NCI-H524 (cell line): ENCODE data around the gene ACSL3.

Experiments
- DNase-seq, 2 experiments: peaks; one replicate each; lab custom pipeline; 2025; lab: John Stamatoyannopoulos, UW

The ACSL3 gene

GRCh38 chr2:222879604-222879933, 18.7 kb downstream of the ACSL3 start:
- no peak for DNase-seq

GRCh38 chr2:222882484-222882928, 21.7 kb downstream of the ACSL3 start:
- no peak for DNase-seq

GRCh38 chr2:222883420-222883819, 22.6 kb downstream of the ACSL3 start:
- DNase-seq: no peak

GRCh38 chr2:222884114-222884771, 23.4 kb downstream of the ACSL3 start:
- DNase-seq: no peak

GRCh38 chr2:222884805-222885424, 24.1 kb downstream of the ACSL3 start:
- DNase-seq: no peak

GRCh38 chr2:222887124-222887523, 26.3 kb downstream of the ACSL3 start:
- no peak for DNase-seq

- no peak for DNase-seq
These were observed 27.9 kb downstream of the ACSL3 start for GRCh38 chr2:222888716-222889115.

- DNase-seq: no peak
These were observed 31.1 kb downstream of the ACSL3 start for GRCh38 chr2:222891890-222892289.

- DNase-seq: no peak
These were observed 31.5 kb downstream of the ACSL3 start for GRCh38 chr2:222892321-222892720.

GRCh38 chr2:222892761-222893160, 31.9 kb downstream of the ACSL3 start:
- DNase-seq: no peak

GRCh38 chr2:222893716-222894115, 32.9 kb downstream of the ACSL3 start:
- no peak for DNase-seq

GRCh38 chr2:222895144-222895543, 34.3 kb downstream of the ACSL3 start:
- DNase-seq: no peak

GRCh38 chr2:222897898-222898297, 37.1 kb downstream of the ACSL3 start:
- DNase-seq: no peak

GRCh38 chr2:222899413-222900181, 38.8 kb downstream of the ACSL3 start:
- DNase-seq: no peak

GRCh38 chr2:222900354-222900753, 39.5 kb downstream of the ACSL3 start:
- no peak for DNase-seq

- DNase-seq: no peak
These were observed 41.8 kb downstream of the ACSL3 start for GRCh38 chr2:222902660-222903059.

GRCh38 chr2:222903234-222904220, 42.7 kb downstream of the ACSL3 start:
- peak in 1 of 2 experiments; percentile 56 for DNase-seq

GRCh38 chr2:222904557-222905258, 43.9 kb downstream of the ACSL3 start:
- no peak for DNase-seq

GRCh38 chr2:222907048-222907447, 46.2 kb downstream of the ACSL3 start:
- no peak for DNase-seq

GRCh38 chr2:222907790-222908441, 47.1 kb downstream of the ACSL3 start:
- DNase-seq: no peak

GRCh38 chr2:222909286-222909685, 48.5 kb downstream of the ACSL3 start:
- no peak for DNase-seq
